Right lobe of liver (tissue), 6 donors: ENCODE results near the gene TJP2. TPM values are rescaled to one million over a fixed set of nuclear protein-coding genes. Genes with fewer than 3 reads are reported as not detected.

Experiments used
- ATAC-seq, 4 donors: fragments of 200-7000 bp; cut with Tn5 transposase; one replicate each; pipeline ENCODE4 v1.9.1; 2020; ENCODE audit warnings: mild to moderate bottlenecking in 4 of 4, moderate library complexity in 4 of 4
- DNase-seq, 3 donors: peaks; one replicate each; pipeline ENCODE4 v3.0.0-alpha.2; 2020
- H3K27ac ChIP-seq, 3 donors: fragments of 200-600 bp; one replicate each; pipeline ENCODE4 v1.8.0; 2022
- H3K27me3 ChIP-seq, 2 donors: fragments of 200-600 bp; one replicate each; pipeline ENCODE4 v1.8.0; 2022
- H3K36me3 ChIP-seq, 4 donors: fragments of 200-600 bp; sonication (generic) in 1 of 4; one replicate each; pipeline versions ENCODE4 v1.5.1 to v1.8.0; 2017 to 2022; ENCODE audit warnings: control low read depth in 1 of 4
- H3K4me1 ChIP-seq, 4 donors: fragments of 200-600 bp; sonication (generic) in 1 of 4; one replicate each; pipeline versions ENCODE4 v1.5.1 to v1.8.0; 2017 to 2022; ENCODE audit warnings: control low read depth in 1 of 4
- H3K4me3 ChIP-seq, 3 donors: fragments of 200-600 bp; one replicate each; pipeline ENCODE4 v1.8.0; 2022
- H3K9me3 ChIP-seq, 4 donors: fragments of 200-600 bp; sonication (generic) in 1 of 4; one replicate each; pipeline versions ENCODE4 v1.5.1 to v1.8.0; 2017 to 2022; ENCODE audit warnings: control low read depth in 1 of 4
- CTCF ChIP-seq, 4 donors: fragments of 200-600 bp in 3 of 4; fragments of 450-650 bp in 1 of 4; IDR thresholded peaks; one replicate each; pipeline versions ENCODE4 v1.5.1 to v1.8.0; 2016 to 2022; ENCODE audit warnings: antibody characterized with exemption in 4 of 4, mild to moderate bottlenecking in 2 of 4
- POLR2A ChIP-seq: fragments of 450-650 bp; IDR thresholded peaks from one replicate; pipeline ENCODE4 v1.6.1; 2017; ENCODE audit warnings: antibody characterized with exemption, mild to moderate bottlenecking
- WGBS: methylation state at CpG from one replicate; pipeline ENCODE4 v1.1.6; 2018; ENCODE audit warnings: low coverage, low lambda C conversion rate; ENCODE audit not compliant: insufficient coverage; ENCODE audit errors: missing lambda C conversion rate; 5-methylcytosine and 5-hydroxymethylcytosine counted together
- intact Hi-C, 2 donors: fragments of 100-400 bp; cut with DNase I; formaldehyde crosslinking; loops; one replicate each; pipeline versions ENCODE4 v1.11.2 to v1.14.1; 2022
- total RNA-seq, 6 experiments: library from RNA; depleted of rRNA in 2 of 6; stranded (reverse); fragments of >200 nt in 2 of 6; fragmentation: NEBNext Ultra II Directional in 3 of 6; extraction: Animal tissue kit (Norgen Biotek cat#: 25700) in 3 of 6; gene quantifications; one replicate each; pipeline versions ENCODE4 v1.1.0 to v1.2.4, GENCODE V29; 2016 to 2023
- donor health status: DM: no; HTN: yes; CAD: no.
- donor health status: DM: no; HTN: no; CAD: no.
- donor health status: DM: no; HTN: no; CAD: no.
- donor health status: DM: no; HTN: yes; CAD: no.
- donor health status: DM: no; HTN: yes; CAD: no.

TJP2 gene
- total RNA-seq, 6 experiments from 2014 or later, result 62.0 to 129 (median 81.7) TPM

GRCh38 chr9:69168709-69169217 is 5.3 kb upstream of the TJP2 start:
- H3K4me3 ChIP-seq, result peak overlapping the region in 2 of 3 donors; percentile 28 to 42
- H3K27me3 ChIP-seq, result no peaks in the 10 kb centered on the region
- ATAC-seq (peak; percentile 70 to 88 (median 76)), DNase-seq (peak; percentile 83 to 92 (median 87))
- TF ChIP-seq CTCF (IDR thresholded peaks at IDR 0.05) (no peak), POLR2A (no peak)
- WGBS, result 12% methylated on average over 10 of the region's 13 CpGs
- H3K4me1 ChIP-seq, result peaks cover 0 to 30% (median 10%) of the 10 kb centered on the region in 4 donors
- no peaks in the 10 kb centered on the region for H3K9me3 ChIP-seq
- no peaks in the 10 kb centered on the region for H3K36me3 ChIP-seq
- intact Hi-C loops, result no loop called here
- peak overlapping the region; percentile 10 to 54 (median 50) for H3K27ac ChIP-seq

- Histone ChIP-seq H3K36me3 (no peaks in the 10 kb centered on the region), H3K27ac (no peak overlapping the region), H3K4me3 (no peak overlapping the region), H3K27me3 (no peaks in the 10 kb centered on the region), H3K9me3 (no peaks in the 10 kb centered on the region), H3K4me1 (peaks cover 0 to 30% (median 10%) of the 10 kb centered on the region in 4 donors)
- TF ChIP-seq POLR2A (no peak), CTCF (IDR thresholded peaks at IDR 0.05) (no peak)
- DNase-seq (no peak), ATAC-seq (no peak)
- intact Hi-C loops, result no loop called here
- WGBS, result 88% methylated on average over 1 of the region's 1 CpG
These were observed 3.8 kb upstream of the TJP2 start for GRCh38 chr9:69170231-69170630.

GRCh38 chr9:69171049-69171448 is 3.0 kb upstream of the TJP2 start:
- peaks cover 0 to 31% (median 10%) of the 10 kb centered on the region in 4 donors for H3K4me1 ChIP-seq
- peak in 1 of 4 donors; percentile 1 for ATAC-seq
- H3K36me3 ChIP-seq, result no peaks in the 10 kb centered on the region
- TF ChIP-seq POLR2A, result no peak
- TF ChIP-seq CTCF (IDR thresholded peaks at IDR 0.05), result no peak
- H3K27ac ChIP-seq, result no peak overlapping the region
- WGBS, result 60% methylated on average over 7 of the region's 7 CpGs
- intact Hi-C loops, result no loop called here
- no peaks in the 10 kb centered on the region for H3K9me3 ChIP-seq
- no peak overlapping the region for H3K4me3 ChIP-seq
- DNase-seq, result no peak
- no peaks in the 10 kb centered on the region for H3K27me3 ChIP-seq

- DNase-seq, result no peak
These were observed 2.6 kb upstream of the TJP2 start for GRCh38 chr9:69171517-69171916.

More at GRCh38 chr9:69171517-69171916, 2.6 kb upstream of the TJP2 start:
- Histone ChIP-seq H3K27ac (peak overlapping the region in 2 of 3 donors; percentile 91 to 97), H3K9me3 (no peaks in the 10 kb centered on the region), H3K4me3 (no peak overlapping the region), H3K4me1 (peaks cover 0 to 36% (median 10%) of the 10 kb centered on the region in 4 donors), H3K27me3 (no peaks in the 10 kb centered on the region), H3K36me3 (no peaks in the 10 kb centered on the region)
- ATAC-seq, result no peak
- intact Hi-C loops, result no loop called here
- no peak for TF ChIP-seq CTCF (IDR thresholded peaks at IDR 0.05)
- TF ChIP-seq POLR2A, result no peak
- 94% methylated on average over 6 of the region's 6 CpGs for WGBS
